ENCODE data around the gene VSNL1. TPM values are rescaled to one million over a fixed set of nuclear protein-coding genes. Genes with fewer than 3 reads are reported as not detected.

Gene VSNL1
- total RNA-seq, 1 donor = 0.36 TPM

DNA sequence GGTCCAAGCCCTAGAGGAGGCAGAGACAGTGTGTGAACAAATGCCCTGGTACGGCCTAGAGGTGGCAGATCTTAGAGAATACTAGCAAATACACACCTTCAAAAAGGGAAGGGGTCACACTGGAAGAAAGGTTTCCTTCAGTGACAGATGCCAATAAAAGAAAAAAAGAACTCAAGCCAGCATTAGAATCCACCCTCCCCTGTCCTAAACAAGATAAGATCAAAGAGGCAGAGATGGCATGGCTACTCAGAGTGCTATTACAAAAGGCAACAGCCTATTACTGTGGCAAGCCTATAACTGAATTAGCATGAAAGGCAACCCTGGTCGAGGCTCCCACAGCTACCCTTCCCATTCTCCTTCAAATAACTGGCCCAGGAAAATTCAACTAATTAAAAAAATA is 143.5 kb downstream of the VSNL1 start:
- H3K4me2 ChIP-seq (ENCODE audit: insufficient read depth, low read length) = no peak overlapping the region
- no peak overlapping the region for H3K4me3 ChIP-seq (ENCODE audit: insufficient read depth, low read length)
- no peaks in the 10 kb centered on the region for H3K27me3 ChIP-seq (ENCODE audit: insufficient read depth, low read length)
- no peak for DNase-seq (ENCODE audit: insufficient read length, low spot score, missing footprints)
- no peak for TF ChIP-seq CTCF (IDR thresholded peaks at IDR 0.05; ENCODE audit: extremely low read depth, low read depth, low read length)
- no peak overlapping the region for H2AFZ ChIP-seq (ENCODE audit: low read length)
- H3K9me3 ChIP-seq (ENCODE audit: low read depth, low read length) = no peaks in the 10 kb centered on the region
- no peaks in the 10 kb centered on the region for H3K79me2 ChIP-seq (ENCODE audit: insufficient read depth, low read length)
- peaks cover 1% of the 10 kb centered on the region for H4K20me1 ChIP-seq (ENCODE audit: insufficient read depth, low read length)
- no peaks in the 10 kb centered on the region for H3K4me1 ChIP-seq (ENCODE audit: insufficient read depth, low read length)
- no peak overlapping the region for H3K27ac ChIP-seq (ENCODE audit: low read depth, low read length)
- peaks cover 6% of the 10 kb centered on the region for H3K36me3 ChIP-seq (ENCODE audit: insufficient read depth, low read length)

DNA sequence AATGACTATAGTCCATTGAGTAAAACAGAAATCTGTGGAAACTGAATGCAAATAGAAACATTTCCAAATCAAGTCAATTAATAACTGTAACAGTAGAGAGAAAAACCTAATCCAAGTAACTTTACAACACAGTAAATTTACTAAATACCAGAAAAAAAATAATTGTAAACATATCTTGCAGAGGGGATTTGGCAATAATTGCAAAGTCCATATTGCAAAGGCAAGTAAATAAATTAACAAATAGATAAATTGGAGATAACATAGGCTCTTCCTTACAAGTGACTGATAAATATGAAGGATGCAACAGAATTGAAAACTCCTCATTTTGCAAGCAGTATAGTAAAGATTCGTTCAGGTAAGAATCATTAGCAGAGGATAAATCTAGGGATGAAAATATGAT is 148.1 kb downstream of the VSNL1 start:
- Histone ChIP-seq H2AFZ (ENCODE audit: low read length) (no peak overlapping the region), H3K4me1 (ENCODE audit: insufficient read depth, low read length) (no peaks in the 10 kb centered on the region), H4K20me1 (ENCODE audit: insufficient read depth, low read length) (peaks cover 3% of the 10 kb centered on the region), H3K9me3 (ENCODE audit: low read depth, low read length) (no peaks in the 10 kb centered on the region), H3K27me3 (ENCODE audit: insufficient read depth, low read length) (no peaks in the 10 kb centered on the region), H3K36me3 (ENCODE audit: insufficient read depth, low read length) (peaks cover 12% of the 10 kb centered on the region), H3K79me2 (ENCODE audit: insufficient read depth, low read length) (no peaks in the 10 kb centered on the region), H3K4me2 (ENCODE audit: insufficient read depth, low read length) (no peak overlapping the region), H3K4me3 (ENCODE audit: insufficient read depth, low read length) (no peak overlapping the region), H3K27ac (ENCODE audit: low read depth, low read length) (no peak overlapping the region)
- no peak for DNase-seq (ENCODE audit: insufficient read length, low spot score, missing footprints)
- TF ChIP-seq CTCF (IDR thresholded peaks at IDR 0.05; ENCODE audit: extremely low read depth, low read depth, low read length) = no peak

DNA sequence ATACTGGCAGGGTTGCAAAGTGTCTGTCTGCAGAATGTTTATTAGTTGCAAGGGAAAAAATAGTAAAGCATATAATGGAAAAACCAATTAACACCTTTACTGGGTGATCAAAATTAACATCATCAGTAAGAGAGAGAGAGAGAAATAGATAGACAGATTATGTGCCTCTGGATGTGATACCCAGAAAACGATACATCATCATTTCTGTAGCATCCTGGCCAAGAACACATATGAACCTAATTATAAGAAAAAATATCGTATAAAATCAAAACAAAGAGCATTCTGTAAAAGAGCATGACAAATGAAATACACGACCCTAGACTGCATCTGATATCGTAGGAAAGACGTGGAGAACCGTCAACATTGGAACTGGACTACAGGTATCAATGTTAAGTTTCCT is 148.5 kb downstream of the VSNL1 start:
- no peak for DNase-seq (ENCODE audit: insufficient read length, low spot score, missing footprints)
- peaks cover 12% of the 10 kb centered on the region for H3K36me3 ChIP-seq (ENCODE audit: insufficient read depth, low read length)

DNA sequence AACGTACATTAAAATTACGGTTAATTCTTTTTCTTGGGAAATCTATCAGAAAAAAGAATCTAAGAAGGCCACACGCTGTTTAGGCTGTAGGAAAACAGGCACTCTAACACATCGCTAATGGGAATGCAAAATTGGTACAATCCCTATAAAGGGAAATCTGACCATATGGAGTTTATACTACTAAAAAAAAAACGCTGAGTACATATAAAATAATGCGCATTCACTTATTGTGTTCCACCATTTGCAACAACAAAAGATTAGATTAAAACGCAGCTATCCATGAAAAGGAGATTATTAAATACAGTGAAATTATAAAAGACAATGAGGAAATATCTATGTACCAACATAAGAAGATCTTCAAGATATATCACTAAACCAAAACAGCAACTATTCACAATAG is 150.3 kb downstream of the VSNL1 start:
- H3K4me2 ChIP-seq (ENCODE audit: insufficient read depth, low read length) = no peak overlapping the region
- H3K27ac ChIP-seq (ENCODE audit: low read depth, low read length) = no peak overlapping the region
- H2AFZ ChIP-seq (ENCODE audit: low read length) = no peak overlapping the region
- H3K79me2 ChIP-seq (ENCODE audit: insufficient read depth, low read length) = no peaks in the 10 kb centered on the region
- H4K20me1 ChIP-seq (ENCODE audit: insufficient read depth, low read length) = peaks cover 3% of the 10 kb centered on the region
- no peaks in the 10 kb centered on the region for H3K27me3 ChIP-seq (ENCODE audit: insufficient read depth, low read length)
- H3K4me3 ChIP-seq (ENCODE audit: insufficient read depth, low read length) = no peak overlapping the region
- no peak for TF ChIP-seq CTCF (IDR thresholded peaks at IDR 0.05; ENCODE audit: extremely low read depth, low read depth, low read length)
- H3K36me3 ChIP-seq (ENCODE audit: insufficient read depth, low read length) = peaks cover 21% of the 10 kb centered on the region
- H3K9me3 ChIP-seq (ENCODE audit: low read depth, low read length) = no peaks in the 10 kb centered on the region
- no peak for DNase-seq (ENCODE audit: insufficient read length, low spot score, missing footprints)
- no peaks in the 10 kb centered on the region for H3K4me1 ChIP-seq (ENCODE audit: insufficient read depth, low read length)

More for the DNA sequence above, 148.5 kb downstream of the VSNL1 start:
- Histone ChIP-seq H3K27me3 (ENCODE audit: insufficient read depth, low read length) (no peaks in the 10 kb centered on the region), H2AFZ (ENCODE audit: low read length) (no peak overlapping the region), H3K4me3 (ENCODE audit: insufficient read depth, low read length) (no peak overlapping the region), H3K27ac (ENCODE audit: low read depth, low read length) (no peak overlapping the region), H4K20me1 (ENCODE audit: insufficient read depth, low read length) (peaks cover 3% of the 10 kb centered on the region), H3K4me2 (ENCODE audit: insufficient read depth, low read length) (no peak overlapping the region), H3K79me2 (ENCODE audit: insufficient read depth, low read length) (no peaks in the 10 kb centered on the region), H3K9me3 (ENCODE audit: low read depth, low read length) (no peaks in the 10 kb centered on the region), H3K4me1 (ENCODE audit: insufficient read depth, low read length) (no peaks in the 10 kb centered on the region)
- TF ChIP-seq CTCF (IDR thresholded peaks at IDR 0.05; ENCODE audit: extremely low read depth, low read depth, low read length) = no peak

Other genes with a start within 250 kb of the VSNL1 start
- gene RAD51AP2, start 22.3 kb upstream of the VSNL1 start, total RNA-seq = not detected in 2 replicates
- gene SMC6, start 213.1 kb downstream of the VSNL1 start, total RNA-seq = 22.4 and 25.3 TPM in 2 replicates
- 8.3 and 12.4 TPM in 2 replicates for gene GEN1, start 213.4 kb downstream of the VSNL1 start, total RNA-seq

All from osteoblast (primary cell).